ENCODE measurements around the gene PLLP.

GRCh38 chr16:57268804-57269800 lies 15.4 kb downstream of the PLLP start:
- TF ChIP-seq POLR2AphosphoS5 (IDR thresholded peaks at IDR 0.05; ENCODE audit: low read depth, low read length) (no peak), REST (IDR thresholded peaks at IDR 0.05; ENCODE audit: insufficient read depth in 1 of 2, low read depth in 2 of 2, low read length in 2 of 2) (no peak), SIN3A (IDR thresholded peaks at IDR 0.05; ENCODE audit: borderline replicate concordance, insufficient read depth, low read length) (no peak)

Data from PFSK-1 (cell line).